Stimulated activated CD4-positive, alpha-beta T cell treated with anti-CD3 and anti-CD28 coated beads, TNF-alpha, amount 100 ng/mL, for 24 hours (primary cell): ENCODE measurements around the gene CDYL.

Experiments
- DNase-seq, 3 experiments: peaks; one replicate each; pipeline ENCODE4 v3.0.0-alpha.2; 2020; ENCODE audit warnings: low read depth in 3 of 3

Gene CDYL, protein sequence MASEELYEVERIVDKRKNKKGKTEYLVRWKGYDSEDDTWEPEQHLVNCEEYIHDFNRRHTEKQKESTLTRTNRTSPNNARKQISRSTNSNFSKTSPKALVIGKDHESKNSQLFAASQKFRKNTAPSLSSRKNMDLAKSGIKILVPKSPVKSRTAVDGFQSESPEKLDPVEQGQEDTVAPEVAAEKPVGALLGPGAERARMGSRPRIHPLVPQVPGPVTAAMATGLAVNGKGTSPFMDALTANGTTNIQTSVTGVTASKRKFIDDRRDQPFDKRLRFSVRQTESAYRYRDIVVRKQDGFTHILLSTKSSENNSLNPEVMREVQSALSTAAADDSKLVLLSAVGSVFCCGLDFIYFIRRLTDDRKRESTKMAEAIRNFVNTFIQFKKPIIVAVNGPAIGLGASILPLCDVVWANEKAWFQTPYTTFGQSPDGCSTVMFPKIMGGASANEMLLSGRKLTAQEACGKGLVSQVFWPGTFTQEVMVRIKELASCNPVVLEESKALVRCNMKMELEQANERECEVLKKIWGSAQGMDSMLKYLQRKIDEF

DNA sequence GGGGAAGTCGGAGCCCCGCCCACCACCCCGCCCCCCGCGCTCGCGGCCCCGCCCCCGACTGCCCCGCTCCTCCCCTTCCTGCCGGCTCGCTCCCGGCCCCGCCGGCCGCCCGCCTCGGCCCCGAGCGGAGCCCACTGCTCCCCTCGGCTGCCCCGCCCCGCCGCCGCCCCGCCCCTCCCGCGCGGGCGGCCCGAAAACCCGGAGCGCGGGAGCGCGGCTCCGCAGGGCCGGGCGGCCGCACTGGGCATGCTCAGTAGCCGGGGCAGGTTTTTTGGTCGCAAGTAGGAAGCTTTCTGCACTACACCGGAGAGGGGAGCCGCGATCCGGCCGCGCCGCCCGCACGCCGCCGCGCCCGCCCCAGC is at the start of gene CDYL:
Gene CDYL (plus strand): TSS at position 274 of the 362 bp plus-strand sequence. CDS start 380 bp downstream, outside the sequence.
- DNase-seq = peak; percentile 71 to 86 (median 83)

DNA sequence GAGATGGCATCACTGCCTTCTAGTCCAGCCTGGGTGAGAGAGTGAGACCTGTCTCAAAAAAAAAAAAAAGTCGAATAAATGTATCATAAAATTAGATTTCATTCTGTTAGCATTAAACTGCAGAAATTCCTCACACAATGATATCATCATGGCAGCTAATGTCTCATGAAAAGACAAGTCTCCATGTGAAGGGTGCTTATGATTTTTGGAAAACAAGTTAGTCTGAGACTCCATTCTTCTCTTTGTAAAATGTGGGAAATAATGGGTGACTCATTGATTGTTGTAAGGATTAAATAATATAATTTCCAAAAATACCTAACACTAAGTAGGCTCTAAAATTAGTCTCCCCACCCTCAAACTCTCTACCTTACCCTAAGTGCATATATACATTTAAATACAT is 49.6 kb upstream of the CDYL start:
- DNase-seq = no peak

DNA sequence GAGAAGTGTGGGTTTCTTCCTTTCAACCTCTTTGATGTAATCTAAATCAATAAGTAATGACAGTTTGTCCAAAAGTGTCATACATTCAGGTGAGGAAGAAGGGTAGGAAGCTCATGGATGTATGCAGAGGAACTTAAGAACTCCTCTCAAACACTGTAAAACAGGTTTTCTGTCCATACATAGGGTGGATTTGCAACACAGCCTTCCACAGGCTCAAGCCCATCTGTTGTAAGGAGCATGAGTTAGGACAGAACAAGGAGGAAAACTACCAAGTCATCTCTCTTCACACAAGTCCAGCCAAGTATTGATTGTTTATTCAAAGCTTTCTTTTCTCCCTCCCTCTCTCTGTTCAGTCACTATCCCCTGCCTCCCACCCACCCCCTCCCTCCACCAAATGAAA is 49.0 kb upstream of the CDYL start:
- no peak for DNase-seq

DNA sequence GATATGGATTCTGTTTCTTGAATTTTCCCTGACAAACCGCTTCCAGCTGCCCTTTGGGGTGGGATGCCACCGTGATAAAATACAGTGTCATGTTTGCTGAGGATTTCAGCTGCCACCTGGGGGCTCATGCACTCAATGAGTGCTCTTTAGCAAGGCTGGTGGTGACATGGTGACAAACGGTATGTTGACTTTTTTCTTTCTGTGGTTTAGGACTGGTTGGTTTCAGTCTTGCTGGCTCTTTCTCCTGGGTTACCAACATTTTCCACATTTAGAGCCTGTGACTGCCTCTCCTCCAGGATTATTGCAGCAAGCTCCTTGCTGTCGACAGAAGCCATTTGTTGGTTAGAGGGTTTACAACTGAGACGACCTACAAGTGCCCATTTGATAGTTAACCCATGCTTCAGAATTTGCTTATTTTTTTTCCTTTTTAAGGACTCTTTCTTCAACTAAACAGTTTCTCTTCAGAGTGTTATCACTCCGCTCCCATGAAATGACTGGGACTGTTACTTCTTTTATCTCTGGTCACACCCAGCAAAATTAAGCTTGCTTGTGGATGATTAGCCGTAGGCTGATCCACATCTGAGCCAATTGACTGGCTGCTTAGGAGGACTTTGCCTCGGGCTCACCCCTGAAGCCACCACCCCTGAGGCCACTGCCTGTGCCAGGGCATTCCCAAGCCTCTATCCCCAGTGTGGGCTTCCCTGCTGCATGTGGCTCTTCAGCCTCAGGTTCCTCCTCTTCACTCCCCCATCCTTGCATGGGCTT is 48.4 kb upstream of the CDYL start:
- DNase-seq = peak in 1 of 3 experiments; percentile 0

DNA sequence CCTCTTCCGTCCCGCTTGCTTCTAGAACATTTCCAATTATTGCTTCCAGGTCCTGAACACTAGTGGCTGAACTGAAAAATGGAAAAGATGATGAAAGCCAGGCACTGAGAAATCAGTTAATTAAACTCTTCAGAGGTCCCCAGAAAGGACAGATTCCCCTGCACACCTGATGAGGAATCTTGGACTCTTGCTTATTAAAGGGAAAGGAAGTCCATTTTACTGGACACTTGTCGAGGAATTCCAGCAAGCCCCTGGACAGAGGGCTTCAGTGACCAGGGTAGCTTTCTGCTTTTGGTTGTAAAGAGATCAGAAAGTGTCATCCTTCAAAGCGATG is 47.8 kb upstream of the CDYL start:
- no peak for DNase-seq

DNA sequence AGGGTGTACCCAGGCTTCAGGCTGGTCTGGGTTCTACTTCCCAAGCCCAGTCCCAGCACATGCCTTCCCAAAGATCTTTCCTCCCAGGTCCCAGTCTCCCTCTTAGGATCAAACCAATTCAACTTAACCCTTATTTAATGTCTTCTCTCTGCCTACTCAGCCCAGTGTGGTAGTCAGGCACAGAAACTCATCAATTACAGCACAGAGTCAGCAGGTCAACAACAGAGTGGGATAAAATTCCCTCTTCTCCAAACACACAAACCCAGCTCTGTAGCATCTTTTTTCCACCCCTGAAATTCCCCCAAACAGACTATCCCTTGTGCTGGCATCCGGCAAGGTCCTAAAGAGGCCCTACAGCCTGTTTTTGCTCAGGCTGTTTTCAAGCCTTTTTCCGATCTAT is 47.3 kb upstream of the CDYL start:
- DNase-seq = no peak

DNA sequence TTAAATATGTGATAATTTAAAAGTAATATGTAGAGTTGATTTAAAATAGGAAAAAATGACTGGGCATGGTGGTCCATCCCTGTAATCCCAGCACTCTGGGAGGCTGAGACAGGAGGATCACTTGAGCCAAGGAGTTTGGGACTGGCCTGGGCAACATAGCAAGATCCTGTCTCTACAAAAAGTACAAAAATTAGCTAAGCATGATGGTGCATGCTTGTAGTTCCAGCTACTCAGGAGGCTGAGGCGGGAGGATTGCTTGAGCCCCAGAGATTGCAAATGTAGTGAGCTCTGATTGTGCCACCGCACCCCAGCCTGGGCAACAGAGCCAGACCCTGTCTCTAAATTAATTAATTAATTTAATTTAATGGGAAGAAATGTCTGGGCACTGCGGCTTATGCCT is 44.2 kb upstream of the CDYL start:
- no peak for DNase-seq

DNA sequence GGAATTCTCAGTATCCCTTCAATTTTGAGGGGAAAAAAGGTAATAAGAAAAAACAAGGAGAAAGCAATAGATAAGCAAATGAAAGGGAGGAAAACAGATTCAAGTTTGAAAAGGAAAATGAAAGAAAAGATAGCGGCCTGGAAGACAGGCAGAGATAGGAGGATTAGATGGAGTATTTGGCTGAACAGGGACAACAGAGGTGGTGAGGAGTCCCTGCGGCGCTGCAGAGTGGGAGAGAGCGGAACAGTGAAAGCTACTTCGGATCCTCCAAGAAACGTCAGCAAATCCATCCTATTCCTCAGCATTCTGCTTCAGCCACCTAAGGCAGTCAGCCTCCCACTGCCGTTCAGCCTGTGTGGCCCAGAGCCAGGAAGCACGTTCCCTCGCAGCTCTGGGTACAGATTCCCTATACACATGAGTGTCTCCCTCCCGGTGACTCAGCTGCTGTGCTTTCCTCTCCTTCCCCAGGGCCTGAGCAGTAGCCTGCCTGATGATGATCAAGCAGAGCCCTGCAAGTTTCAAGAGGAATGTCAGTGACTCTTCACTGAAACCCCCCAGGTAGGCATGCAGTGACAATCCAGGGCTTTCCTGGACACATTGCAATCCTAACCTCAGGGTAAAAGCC is 43.4 kb upstream of the CDYL start:
- no peak for DNase-seq

DNA sequence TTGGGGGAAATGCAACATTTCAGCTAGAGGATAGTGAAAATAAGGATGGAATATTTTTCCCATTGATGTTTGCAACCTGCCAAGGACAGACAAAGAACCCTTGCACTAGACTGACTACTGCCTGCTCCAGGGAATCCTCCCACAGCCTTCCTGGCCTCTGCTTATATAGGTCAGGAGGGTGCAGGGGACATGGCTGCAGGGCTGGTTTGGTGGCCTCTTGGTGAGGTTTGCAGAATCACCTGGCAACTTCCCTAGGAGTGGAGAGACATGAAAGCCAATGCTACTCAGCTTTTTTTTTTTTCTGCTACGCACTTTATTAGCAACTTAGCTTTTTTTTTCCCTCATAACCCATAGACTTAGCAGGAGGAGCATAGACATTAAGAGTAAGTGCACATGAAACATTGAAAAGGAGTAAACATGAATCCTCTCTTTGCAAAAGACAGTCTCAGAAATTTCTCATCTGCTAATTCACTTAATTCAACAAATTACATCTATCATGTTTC is 39.8 kb upstream of the CDYL start:
- DNase-seq = no peak

DNA sequence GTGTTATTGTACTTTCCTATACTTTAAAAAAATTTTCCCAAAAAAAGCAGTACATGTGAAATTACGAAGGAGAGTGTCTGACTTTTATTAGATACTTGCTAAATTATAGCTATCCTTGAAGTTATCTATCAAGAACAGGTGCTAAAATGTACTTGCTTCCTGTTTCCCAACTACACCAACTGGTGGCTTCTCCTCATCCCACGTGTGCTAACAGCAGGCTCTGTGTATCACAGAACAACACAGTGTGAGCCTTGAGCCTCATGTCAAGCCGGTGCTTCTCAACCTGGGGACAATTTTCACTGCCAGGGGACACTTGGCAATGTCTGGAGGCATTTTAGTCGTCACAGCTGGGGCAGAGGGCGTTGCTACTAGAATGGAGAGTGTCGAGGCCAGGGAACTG is 36.2 kb upstream of the CDYL start:
- DNase-seq = no peak

DNA sequence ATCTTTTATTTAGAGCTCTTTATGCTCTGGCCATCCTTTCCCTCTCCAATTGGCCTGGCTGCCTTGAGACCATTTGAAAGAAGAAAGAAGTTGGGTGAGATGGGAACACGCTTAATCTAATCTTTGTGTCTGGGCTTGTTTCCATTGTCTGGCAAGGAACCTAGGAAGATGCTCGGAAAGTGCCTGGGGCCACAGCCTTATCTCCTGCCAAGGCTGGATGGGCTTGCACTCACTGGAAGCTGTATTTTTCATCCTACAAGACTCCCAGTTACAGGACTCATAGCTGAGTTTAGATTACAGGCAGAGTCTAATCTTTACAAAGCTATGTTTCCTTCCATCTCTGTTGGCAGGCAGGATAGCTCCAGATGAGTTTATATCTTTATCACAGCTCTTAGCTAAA is 33.1 kb upstream of the CDYL start:
- no peak for DNase-seq

DNA sequence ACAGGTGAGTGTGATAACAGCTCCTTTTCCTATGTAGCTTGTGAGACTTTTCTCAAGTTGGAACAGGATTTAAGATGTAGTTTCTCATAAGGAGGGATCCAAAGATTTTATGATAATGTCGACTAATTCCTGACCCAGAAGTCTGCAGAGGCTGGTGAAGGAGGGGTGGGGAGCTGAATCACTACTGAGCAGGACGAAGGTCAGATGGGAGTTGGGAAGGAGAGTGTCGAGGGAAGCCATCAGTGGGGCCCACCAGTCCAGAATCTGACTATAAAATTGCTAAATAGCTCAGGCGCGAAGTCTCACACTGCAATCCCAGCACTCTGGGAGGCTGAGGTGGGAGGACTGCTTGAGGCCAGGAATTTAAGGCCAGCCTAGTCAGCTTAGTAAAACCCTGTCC is 32.3 kb upstream of the CDYL start:
- no peak for DNase-seq

DNA sequence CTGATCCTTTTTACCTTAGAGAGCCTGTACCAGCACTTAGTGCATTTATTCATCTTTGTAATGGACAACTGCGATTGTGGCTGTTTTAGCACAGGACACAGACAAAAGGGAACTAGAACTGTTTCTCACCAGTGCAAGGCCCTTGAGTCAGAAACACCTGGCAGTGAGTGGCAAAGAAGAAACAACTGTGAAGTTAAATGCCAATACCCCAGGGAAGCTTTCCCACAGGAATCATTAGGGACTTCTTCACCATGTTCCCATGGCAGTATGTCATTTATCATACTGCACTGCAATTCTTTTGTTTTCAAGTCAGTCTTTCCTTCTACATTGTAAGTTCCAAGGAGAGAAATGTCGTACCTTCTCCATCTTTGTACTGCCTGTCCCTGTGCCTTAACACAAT is 28.6 kb upstream of the CDYL start:
- DNase-seq = no peak

DNA sequence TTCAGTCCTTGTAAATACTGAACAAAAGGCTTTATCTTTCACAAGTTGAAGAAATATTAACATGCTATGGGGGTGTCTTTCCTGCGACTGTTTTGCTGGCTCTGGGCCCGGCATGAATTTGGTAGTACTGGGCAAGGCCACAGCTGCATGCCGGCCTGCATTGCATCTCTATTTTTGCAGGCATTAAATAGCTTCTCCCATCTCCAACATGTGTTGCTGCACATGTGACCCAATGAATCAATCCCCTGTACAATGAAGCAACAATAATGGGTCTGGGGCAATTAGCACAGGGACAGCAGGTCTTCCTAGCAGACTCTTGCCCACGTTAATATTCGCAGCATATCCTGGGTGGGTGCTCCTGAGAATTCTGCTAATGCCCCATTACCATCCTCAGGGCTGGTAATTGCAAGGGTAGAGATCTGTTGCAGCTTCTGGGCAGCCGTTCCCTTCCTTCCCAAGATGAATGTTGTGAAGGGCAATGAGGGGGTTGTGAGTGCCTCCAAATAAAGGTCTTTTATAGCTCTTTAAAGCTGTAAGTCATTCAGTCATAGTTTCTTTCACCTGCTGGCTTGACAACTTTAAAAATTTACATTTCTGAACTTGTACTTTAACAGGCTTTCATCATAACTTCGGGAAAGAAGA is 24.3 kb upstream of the CDYL start:
- no peak for DNase-seq

DNA sequence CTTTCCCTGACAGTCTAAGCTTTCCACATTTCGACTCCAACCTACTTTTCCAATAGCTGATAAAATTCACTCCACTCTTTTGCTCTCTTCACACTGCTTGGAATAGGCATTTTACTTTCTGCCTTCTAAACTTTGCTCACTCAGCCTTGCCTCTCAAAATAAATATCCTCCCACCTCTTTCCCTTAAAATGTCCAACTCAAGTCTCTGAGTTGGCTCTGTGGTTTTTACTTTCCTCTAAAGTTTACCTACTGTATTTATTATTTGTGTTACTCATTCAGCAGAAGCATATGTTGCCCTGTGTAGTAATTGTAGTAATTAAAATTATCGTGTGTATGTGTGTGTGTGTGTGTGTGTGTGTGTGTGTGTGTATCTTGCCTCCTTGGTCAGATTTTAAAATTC is 20.0 kb upstream of the CDYL start:
- DNase-seq = no peak

DNA sequence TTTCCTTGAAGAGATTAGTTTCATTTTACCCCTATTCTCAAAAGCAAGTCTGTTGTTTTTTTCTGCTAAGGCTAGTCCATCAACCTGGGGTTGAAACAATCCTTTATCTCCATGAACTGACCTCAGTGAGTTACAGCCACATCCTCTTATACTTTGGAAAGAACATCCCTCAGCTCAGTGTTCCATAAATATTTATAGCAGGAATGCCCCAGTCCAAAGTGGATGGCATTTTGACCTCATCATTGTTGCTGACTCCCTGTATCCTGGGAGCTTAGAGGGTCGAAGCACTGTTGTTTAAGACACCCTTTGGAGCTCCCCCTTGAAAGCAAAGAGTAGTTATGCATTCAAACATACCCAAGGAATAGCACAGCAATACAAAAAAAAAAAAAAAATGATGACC is 16.2 kb upstream of the CDYL start:
- no peak for DNase-seq

DNA sequence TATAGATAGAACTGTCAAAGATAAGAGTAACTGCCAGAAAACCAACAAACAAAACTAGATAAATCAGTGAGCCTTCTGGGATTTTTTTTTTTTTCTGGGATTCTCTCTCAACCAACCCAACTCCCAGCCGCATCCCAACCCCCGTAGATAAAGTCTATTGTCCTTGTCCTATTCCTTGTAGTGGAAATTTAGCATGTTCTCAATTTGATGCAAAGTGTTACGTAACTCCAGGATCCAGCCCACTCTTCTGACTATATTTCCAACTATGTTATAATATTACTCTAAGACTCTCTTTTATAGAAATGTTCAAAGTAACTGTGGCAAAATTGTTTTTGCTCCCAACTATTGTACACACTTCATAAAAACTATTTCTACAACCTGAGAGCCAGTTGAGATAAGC is 15.4 kb upstream of the CDYL start:
- no peak for DNase-seq

DNA sequence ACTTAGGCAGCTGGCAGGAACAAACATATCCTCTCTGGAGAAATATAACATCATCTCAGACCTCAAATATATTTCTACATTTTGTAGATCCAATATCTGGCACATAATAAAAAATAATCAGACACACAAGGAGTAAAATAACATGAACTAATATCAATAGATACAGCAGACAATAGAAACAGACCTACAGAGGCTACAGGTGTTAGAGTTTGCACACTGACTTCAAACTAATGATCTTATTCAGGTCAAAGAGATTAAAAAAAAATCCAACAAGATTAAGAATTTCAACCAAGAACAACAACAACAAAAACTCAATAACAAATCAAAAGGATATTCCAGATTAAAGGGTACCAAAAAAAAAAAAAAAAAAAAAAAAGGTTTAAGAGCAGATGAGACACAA is 13.9 kb upstream of the CDYL start:
- no peak for DNase-seq

DNA sequence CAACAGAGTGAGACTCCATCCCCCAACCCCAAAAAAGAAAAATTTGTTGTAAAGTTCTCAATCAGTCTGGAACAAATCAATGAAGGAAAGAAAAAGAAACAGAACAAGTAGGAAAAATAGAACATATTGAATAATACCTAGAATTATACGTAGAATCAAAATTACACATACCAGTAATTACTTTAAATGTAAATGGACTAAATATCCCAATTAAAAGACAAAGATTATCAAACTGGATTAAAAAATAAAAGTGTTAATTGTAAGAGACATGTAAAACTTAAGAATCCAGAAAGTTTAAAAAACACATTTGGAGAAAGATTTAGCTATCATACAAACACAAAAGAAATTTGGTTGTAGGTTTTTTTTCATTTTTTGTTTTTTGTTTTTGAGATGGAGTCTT is 12.3 kb upstream of the CDYL start:
- DNase-seq = no peak

DNA sequence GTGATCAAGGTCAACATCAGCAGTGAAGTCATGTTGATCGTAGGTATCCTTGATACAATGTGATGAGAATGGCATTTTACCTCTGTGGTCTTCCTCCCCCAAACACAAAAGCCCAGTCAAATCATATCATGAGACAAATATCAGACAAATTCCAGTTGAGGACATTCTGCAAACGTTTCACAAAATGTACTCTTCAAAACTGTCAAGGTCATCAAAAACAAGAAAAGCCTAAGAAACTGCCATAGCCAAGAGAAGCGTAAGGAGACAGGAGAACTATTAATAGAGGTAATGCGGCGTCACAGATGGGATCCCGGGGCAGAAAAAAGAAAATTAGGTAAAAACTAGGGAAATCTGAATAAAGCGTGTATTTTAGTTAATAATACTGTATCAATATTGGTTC is 7.4 kb upstream of the CDYL start:
- no peak for DNase-seq

DNA sequence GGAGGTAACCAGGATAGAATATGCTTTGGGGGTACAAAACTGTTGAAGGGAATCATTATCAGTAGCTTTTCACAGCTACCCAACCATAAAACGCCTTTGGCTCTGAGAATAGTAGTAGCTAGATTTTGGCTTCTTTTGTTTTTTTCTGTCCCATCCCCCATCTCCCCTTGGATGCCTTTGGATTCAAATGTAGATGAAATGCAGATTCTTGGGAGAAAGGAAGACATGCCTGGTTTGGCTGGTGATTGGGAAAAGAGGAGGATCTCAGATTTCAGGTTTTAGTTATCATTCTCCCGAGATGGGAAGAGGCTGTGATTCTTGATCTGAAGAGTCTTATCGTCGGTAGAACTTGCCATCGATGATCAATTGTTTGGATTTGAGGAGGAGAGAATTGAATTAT is 3.5 kb upstream of the CDYL start:
- no peak for DNase-seq

DNA sequence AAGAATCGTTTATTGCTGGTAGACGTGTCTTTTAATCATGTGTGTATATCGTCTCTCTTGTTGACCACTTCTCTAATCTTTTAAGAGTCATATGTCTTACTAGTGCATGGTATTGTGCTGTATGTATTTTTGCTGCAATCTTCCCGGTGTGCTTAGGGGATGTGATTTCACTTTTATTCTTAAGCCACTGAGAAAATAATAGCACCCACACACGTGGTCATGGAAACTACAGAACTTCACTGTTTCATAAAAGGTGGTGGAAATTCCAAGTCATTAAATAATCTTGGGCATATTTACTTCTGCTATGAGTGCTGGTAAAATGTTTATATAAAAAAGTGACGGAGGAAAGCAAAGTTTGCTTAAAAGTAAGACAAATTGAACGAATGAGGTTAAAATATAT is 3.0 kb upstream of the CDYL start:
- DNase-seq = no peak
